Measurements from ENCODE around the gene CD52. TPM values are rescaled to one million over a fixed set of nuclear protein-coding genes. Genes with fewer than 3 reads are reported as not detected.

Gene CD52
- total RNA-seq, 1 donor from 2014 or later: 7.3 TPM

DNA sequence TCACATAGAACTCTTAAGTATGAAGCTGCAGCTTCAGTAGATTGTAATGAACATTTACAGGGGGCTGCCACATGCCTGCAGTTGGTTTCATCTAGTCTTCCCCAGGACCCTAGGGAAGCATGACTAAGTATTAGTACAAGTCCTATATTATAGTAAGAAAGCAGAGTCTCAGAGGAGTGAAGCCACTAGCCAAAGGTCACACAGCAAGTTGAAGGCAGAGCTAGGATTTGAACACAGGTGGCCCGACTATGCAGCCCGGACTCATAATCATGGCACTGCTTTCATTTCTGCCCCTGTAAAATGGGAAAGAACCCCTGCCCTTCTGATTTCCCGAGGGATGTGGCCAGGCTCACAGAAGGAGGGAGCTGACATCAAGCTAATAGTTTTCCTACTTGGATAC lies 44.6 kb downstream of the CD52 start:
- Histone ChIP-seq H3K4me1 (peaks cover 8% of the 10 kb centered on the region), H2AFZ (replicated peaks) (no peak overlapping the region), H3K79me2 (ENCODE audit: low read depth) (no peaks in the 10 kb centered on the region), H3K4me2 (no peak overlapping the region), H3F3A (ENCODE audit: low read depth) (peaks cover 13% of the 10 kb centered on the region), H3K4me3 (no peak overlapping the region), H4K20me1 (ENCODE audit: low read depth) (no peaks in the 10 kb centered on the region), H3K27me3 (peaks cover 81% of the 10 kb centered on the region), H3K9ac (no peak overlapping the region), H3K36me3 (no peaks in the 10 kb centered on the region), H3K9me3 (ENCODE audit: low read depth) (no peaks in the 10 kb centered on the region), H3K27ac (no peak overlapping the region)
- H3K4me3 Mint-ChIP-seq: no peak overlapping the region
- H3K27me3 Mint-ChIP-seq (ENCODE audit: insufficient read depth, low read depth): peaks cover 25% of the 10 kb centered on the region
- H3K4me1 Mint-ChIP-seq: peaks cover 40% of the 10 kb centered on the region
- DNase-seq (ENCODE audit: low spot score): no peak
- no peaks in the 10 kb centered on the region for H3K36me3 Mint-ChIP-seq
- TF ChIP-seq EZH2phosphoT487 (IDR thresholded peaks at IDR 0.05): no peak
- TF ChIP-seq EZH2 (IDR thresholded peaks at IDR 0.05): no peak
- TF ChIP-seq, protein P1, sequence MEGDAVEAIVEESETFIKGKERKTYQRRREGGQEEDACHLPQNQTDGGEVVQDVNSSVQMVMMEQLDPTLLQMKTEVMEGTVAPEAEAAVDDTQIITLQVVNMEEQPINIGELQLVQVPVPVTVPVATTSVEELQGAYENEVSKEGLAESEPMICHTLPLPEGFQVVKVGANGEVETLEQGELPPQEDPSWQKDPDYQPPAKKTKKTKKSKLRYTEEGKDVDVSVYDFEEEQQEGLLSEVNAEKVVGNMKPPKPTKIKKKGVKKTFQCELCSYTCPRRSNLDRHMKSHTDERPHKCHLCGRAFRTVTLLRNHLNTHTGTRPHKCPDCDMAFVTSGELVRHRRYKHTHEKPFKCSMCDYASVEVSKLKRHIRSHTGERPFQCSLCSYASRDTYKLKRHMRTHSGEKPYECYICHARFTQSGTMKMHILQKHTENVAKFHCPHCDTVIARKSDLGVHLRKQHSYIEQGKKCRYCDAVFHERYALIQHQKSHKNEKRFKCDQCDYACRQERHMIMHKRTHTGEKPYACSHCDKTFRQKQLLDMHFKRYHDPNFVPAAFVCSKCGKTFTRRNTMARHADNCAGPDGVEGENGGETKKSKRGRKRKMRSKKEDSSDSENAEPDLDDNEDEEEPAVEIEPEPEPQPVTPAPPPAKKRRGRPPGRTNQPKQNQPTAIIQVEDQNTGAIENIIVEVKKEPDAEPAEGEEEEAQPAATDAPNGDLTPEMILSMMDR (IDR thresholded peaks at IDR 0.05): no peak
- no peak overlapping the region for H3K27ac Mint-ChIP-seq
- no peaks in the 10 kb centered on the region for H3K9me3 Mint-ChIP-seq

DNA sequence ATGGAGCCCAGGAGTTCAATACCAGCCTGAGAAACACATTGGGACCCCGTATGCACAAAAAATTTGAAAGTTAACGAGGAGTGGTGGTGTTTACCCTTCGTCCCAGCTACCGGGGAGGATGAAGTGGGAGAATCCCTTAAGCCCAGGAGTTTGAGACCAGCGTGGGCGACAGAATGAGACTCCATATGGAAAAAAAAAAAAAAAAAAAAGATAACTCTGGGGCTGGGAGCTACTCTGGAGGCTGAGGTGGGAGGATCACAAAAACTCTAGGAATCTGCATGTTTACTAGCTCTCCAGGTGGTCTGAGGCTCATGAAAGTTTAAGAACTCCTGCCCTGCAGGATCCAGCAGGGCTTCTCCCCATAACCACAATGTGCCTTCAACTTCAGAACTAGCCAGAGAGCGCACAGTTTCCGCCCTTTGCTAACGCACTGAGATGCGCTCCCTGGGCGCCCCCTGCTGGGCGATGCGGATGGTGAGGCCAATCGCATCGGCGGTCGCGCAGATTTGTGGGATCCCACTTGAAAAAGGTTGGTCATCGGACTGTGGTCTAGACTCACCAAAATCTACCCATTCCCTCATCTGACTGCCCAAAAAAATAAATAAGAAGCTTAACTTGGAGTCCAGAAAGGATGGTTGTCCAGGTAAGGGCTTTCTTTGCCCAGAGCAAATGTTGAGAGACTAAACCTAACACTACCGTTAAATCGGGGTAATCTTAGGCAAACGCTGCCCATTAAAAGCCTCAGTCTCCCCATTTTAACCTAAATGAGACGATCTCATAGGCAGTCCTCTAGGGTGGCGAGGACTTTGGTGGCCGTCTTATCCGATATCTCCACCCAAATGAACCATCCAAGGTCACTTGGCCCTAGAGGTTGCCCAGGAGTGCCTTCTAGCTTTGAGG lies 46.0 kb downstream of the CD52 start:
- H3K9ac ChIP-seq: no peak overlapping the region
- peaks cover 23% of the 10 kb centered on the region for H3K27me3 Mint-ChIP-seq (ENCODE audit: insufficient read depth, low read depth)
- no peaks in the 10 kb centered on the region for H3K79me2 ChIP-seq (ENCODE audit: low read depth)
- peaks cover 33% of the 10 kb centered on the region for H3K4me1 Mint-ChIP-seq
- peak overlapping the region; percentile 57 for H3K4me3 Mint-ChIP-seq
- no peak overlapping the region for H3K4me3 ChIP-seq
- H3K9me3 ChIP-seq (ENCODE audit: low read depth): no peaks in the 10 kb centered on the region
- no peak overlapping the region for H2AFZ ChIP-seq (replicated peaks)
- H3K27me3 ChIP-seq: peaks cover 69% of the 10 kb centered on the region
- no peaks in the 10 kb centered on the region for H3K36me3 ChIP-seq
- DNase-seq (ENCODE audit: low spot score): peak; percentile 93
- H3K4me1 ChIP-seq: peaks cover 8% of the 10 kb centered on the region
- H3F3A ChIP-seq (ENCODE audit: low read depth): peaks cover 13% of the 10 kb centered on the region
- no peaks in the 10 kb centered on the region for H3K9me3 Mint-ChIP-seq
- H4K20me1 ChIP-seq (ENCODE audit: low read depth): no peaks in the 10 kb centered on the region
- no peak overlapping the region for H3K27ac ChIP-seq
- H3K36me3 Mint-ChIP-seq: no peaks in the 10 kb centered on the region
- H3K27ac Mint-ChIP-seq: no peak overlapping the region
- TF ChIP-seq, protein P1 (IDR thresholded peaks at IDR 0.05): peak; percentile 97
- TF ChIP-seq EZH2phosphoT487 (IDR thresholded peaks at IDR 0.05): no peak
- no peak overlapping the region for H3K4me2 ChIP-seq

DNA sequence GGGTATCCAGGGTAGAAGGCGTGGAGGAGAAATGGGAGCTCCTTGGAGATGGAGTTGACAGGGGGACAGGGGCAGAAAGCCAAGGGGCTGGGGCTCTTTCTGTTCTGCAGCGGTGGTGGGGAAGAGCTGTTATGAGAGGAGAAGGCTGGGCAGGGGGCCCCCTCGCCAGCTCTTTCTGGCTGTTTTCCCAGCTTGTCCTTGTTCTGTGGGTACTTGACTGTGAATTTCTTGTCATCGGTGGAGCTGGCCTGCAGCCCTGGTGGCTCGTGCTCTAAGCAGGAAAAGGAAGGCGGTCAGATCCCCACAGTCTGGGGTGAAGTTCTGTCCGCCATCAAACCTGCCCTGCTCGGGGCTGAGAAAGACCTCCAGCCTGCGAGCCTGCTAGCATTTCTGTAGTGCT lies 47.2 kb downstream of the CD52 start:
- no peaks in the 10 kb centered on the region for H4K20me1 ChIP-seq (ENCODE audit: low read depth)
- Mint-ChIP-seq H3K27ac (no peak overlapping the region), H3K4me3 (peak overlapping the region; percentile 28), H3K27me3 (ENCODE audit: insufficient read depth, low read depth) (peaks cover 19% of the 10 kb centered on the region), H3K9me3 (no peaks in the 10 kb centered on the region), H3K4me1 (peaks cover 24% of the 10 kb centered on the region), H3K36me3 (no peaks in the 10 kb centered on the region)
- no peaks in the 10 kb centered on the region for H3K36me3 ChIP-seq
- H3K27ac ChIP-seq: no peak overlapping the region
- H3K4me2 ChIP-seq: no peak overlapping the region
- peaks cover 13% of the 10 kb centered on the region for H3F3A ChIP-seq (ENCODE audit: low read depth)
- DNase-seq (ENCODE audit: low spot score): no peak
- H3K79me2 ChIP-seq (ENCODE audit: low read depth): no peaks in the 10 kb centered on the region
- no peak overlapping the region for H3K9ac ChIP-seq
- peaks cover 58% of the 10 kb centered on the region for H3K27me3 ChIP-seq
- TF ChIP-seq, protein P1 (IDR thresholded peaks at IDR 0.05): no peak
- TF ChIP-seq EZH2 (IDR thresholded peaks at IDR 0.05) (no peak), EZH2phosphoT487 (IDR thresholded peaks at IDR 0.05) (no peak)
- H2AFZ ChIP-seq (replicated peaks): no peak overlapping the region
- no peaks in the 10 kb centered on the region for H3K9me3 ChIP-seq (ENCODE audit: low read depth)
- peaks cover 8% of the 10 kb centered on the region for H3K4me1 ChIP-seq
- no peak overlapping the region for H3K4me3 ChIP-seq

Measured in neural progenitor cell (in vitro differentiated cells).